Osteocyte (in vitro differentiated cells): ENCODE results near the gene C17orf107. TPM values are rescaled to one million over a fixed set of nuclear protein-coding genes. Genes with fewer than 3 reads are reported as not detected.
"Not testable (repeated sequence)": the region's sequence is repeated elsewhere in the genome, so short reads cannot be mapped to it uniquely, and the experiment has no call there.

Experiments
- DNase-seq: peaks from one replicate; pipeline ENCODE4 v3.0.0; 2021; ENCODE audit warnings: mixed read lengths; ENCODE audit not compliant: unreplicated experiment; ENCODE audit errors: extremely low spot score
- H3K27ac Mint-ChIP-seq: one replicate; pipeline ENCODE4 v1.8.0; 2021; ENCODE audit warnings: mild to moderate bottlenecking, mixed read lengths; ENCODE audit not compliant: unreplicated experiment
- H3K27me3 Mint-ChIP-seq: one replicate; pipeline ENCODE4 v1.8.0; 2021; ENCODE audit warnings: mixed read lengths; ENCODE audit not compliant: unreplicated experiment
- H3K36me3 Mint-ChIP-seq: one replicate; pipeline ENCODE4 v1.8.0; 2021; ENCODE audit warnings: mixed read lengths; ENCODE audit not compliant: unreplicated experiment
- H3K4me1 Mint-ChIP-seq: one replicate; pipeline ENCODE4 v1.8.0; 2021; ENCODE audit warnings: mixed read lengths; ENCODE audit not compliant: unreplicated experiment
- H3K4me3 Mint-ChIP-seq: one replicate; pipeline ENCODE4 v1.8.0; 2021; ENCODE audit warnings: mild to moderate bottlenecking, moderate library complexity, mixed read lengths; ENCODE audit not compliant: unreplicated experiment
- H3K9me3 Mint-ChIP-seq: one replicate; pipeline ENCODE4 v1.8.0; 2021; ENCODE audit warnings: mixed read lengths; ENCODE audit not compliant: unreplicated experiment
- CTCF ChIP-seq: fragments of 200-600 bp; sonication (generic); IDR thresholded peaks from 2 replicates; pipeline ENCODE4 v1.5.0; 2021; ENCODE audit warnings: antibody characterized with exemption, mild to moderate bottlenecking, moderate library complexity
- total RNA-seq: library from RNA; stranded (reverse); gene quantifications from 2 replicates; pipeline ENCODE4 v1.2.1, GENCODE V29; 2021

Gene C17orf107
- total RNA-seq, 1 donor from 2014 or later = 0.78 TPM

DNA sequence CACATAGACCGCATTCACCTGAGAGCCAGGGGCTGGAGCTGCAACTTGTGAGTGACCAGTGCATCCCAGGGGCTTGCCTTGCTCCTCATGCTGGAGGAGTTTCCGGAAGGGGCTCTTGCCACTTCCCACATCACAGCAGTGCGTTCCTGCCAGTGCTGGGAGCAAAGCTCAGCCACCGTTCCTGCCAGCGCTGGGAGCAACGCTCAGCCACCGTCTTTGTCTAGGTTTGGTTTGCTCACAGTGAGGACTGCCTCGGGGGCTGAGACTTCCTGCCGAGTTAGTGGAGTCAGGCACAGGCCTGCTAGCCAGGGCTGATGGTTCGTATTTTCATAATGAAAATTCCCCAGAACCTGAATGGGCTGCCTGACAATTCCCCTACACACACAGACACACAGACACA, 9.0 kb downstream of the C17orf107 start:
- DNase-seq = no peak
- H3K27me3 Mint-ChIP-seq = peaks cover 2% of the 10 kb centered on the region
- H3K36me3 Mint-ChIP-seq = no peaks in the 10 kb centered on the region
- H3K4me1 Mint-ChIP-seq = peaks cover 4% of the 10 kb centered on the region
- TF ChIP-seq CTCF = no peak
- H3K27ac Mint-ChIP-seq = no peak overlapping the region
- no peaks in the 10 kb centered on the region for H3K9me3 Mint-ChIP-seq
- no peak overlapping the region for H3K4me3 Mint-ChIP-seq

DNA sequence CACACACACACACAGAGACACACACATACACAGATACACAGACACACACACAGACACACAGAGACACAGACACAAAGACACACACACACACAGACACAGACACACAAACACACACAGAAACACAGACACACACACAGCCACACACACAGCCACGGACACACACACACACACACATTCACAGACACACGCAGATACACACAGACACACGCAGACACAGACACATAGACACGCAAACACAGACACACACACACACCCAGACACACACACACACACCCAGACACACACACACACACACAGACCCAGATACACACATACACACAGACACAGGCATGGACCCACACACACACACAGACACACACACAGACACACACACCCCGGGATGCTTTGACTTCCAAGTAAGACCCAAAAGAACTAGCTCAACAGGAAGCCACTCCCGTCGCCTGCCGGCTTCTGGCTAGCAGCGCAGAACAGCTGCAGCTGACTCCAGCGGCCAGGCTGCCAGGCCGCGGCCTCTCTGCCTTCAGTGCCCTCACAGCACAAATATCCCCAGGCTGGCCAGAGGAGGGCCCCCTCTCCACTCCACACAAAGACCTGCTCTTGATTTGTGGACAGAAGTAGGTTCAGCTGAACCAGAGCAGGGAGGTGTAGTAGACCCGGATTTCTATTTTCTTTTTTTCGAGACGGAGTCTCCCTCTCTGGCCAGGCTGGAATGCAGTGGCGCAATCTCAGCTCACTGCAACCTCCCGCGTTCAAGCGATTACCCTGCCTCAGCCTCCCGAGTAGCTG, 9.6 kb downstream of the C17orf107 start:
- no peaks in the 10 kb centered on the region for H3K9me3 Mint-ChIP-seq
- peak; percentile 83 for TF ChIP-seq CTCF
- no peak overlapping the region for H3K27ac Mint-ChIP-seq
- H3K36me3 Mint-ChIP-seq = no peaks in the 10 kb centered on the region
- peak; percentile 95 for DNase-seq
- peaks cover 2% of the 10 kb centered on the region for H3K27me3 Mint-ChIP-seq
- H3K4me3 Mint-ChIP-seq = no peak overlapping the region
- peaks cover 2% of the 10 kb centered on the region for H3K4me1 Mint-ChIP-seq

GRCh38 chr17:4913994-4914393, 14.7 kb downstream of the C17orf107 start:
- no peak for DNase-seq
- Mint-ChIP-seq H3K36me3 (no peaks in the 10 kb centered on the region), H3K4me1 (peaks cover 2% of the 10 kb centered on the region), H3K9me3 (no peaks in the 10 kb centered on the region), H3K27me3 (peaks cover 2% of the 10 kb centered on the region), H3K27ac (no peak overlapping the region), H3K4me3 (no peak overlapping the region)
- TF ChIP-seq CTCF = no peak

DNA sequence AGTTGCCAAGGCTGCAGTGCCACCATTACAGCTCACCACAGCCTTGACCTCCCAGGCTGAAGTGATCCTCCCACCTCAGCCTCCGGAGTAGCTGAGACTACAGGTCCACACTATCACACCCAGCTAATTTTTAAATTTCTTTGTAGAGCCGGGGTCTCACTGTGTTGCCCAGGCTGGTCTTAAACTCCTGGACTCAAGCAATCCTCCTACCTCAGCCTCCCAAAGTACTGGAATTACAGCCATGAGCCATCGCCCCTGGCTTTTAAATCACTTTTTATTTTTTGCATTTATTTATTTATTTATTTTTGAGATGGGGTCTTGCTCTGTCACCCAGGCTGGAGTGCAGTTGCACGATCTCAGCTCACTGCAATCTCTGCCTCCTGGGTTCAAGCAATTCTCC, 15.2 kb downstream of the C17orf107 start:
- H3K27me3 Mint-ChIP-seq, H3K4me3 Mint-ChIP-seq, H3K4me1 Mint-ChIP-seq, H3K9me3 Mint-ChIP-seq, DNase-seq, H3K36me3 Mint-ChIP-seq, H3K27ac Mint-ChIP-seq: not testable (repeated sequence)

DNA sequence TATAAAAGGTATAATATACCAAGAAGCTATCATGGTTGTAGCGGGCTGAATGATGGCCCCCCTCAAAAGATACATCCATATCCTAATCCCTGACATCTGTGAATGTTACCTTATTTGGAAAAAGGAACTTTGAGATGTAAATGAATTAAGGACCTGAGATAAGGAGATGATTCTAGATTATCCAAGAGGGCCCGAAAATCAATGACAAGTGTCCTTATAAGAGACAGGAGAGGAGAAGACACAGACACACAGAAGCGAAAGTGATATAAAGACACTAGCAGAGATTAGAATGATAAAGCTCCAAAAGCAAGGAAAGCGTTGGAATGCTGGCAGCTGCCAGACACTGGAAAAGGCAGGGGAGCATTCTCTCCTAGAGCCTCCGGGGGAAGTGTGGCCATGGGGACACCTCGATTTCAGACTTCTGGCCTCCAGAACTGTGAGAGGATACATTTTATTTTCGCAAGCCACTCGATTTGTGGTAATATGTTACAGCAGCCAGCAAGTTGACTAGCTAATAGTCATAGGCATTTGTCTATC, 20.2 kb downstream of the C17orf107 start:
- Mint-ChIP-seq H3K27ac (no peak overlapping the region), H3K9me3 (no peaks in the 10 kb centered on the region), H3K4me1 (no peaks in the 10 kb centered on the region), H3K36me3 (no peaks in the 10 kb centered on the region), H3K4me3 (no peak overlapping the region), H3K27me3 (no peaks in the 10 kb centered on the region)
- DNase-seq = no peak
- no peak for TF ChIP-seq CTCF
